Adrenal gland (tissue), 12 donors: Measurements from ENCODE around the gene HERC5. TPM values are rescaled to one million over a fixed set of nuclear protein-coding genes. Genes with fewer than 3 reads are reported as not detected.

ENCODE experiments used
- DNase-seq, 7 donors: peaks; one replicate each; pipeline ENCODE4 v3.0.0-alpha.2; 2019 to 2020
- H3K27ac ChIP-seq, 5 donors: fragments of 200-600 bp; sonication (generic) in 4 of 5; 1 replicate in 3 of 5; 2 replicates in 2 of 5; pipeline versions ENCODE4 v1.5.1 to v1.8.0; 2016 to 2020; ENCODE audit warnings: mild to moderate bottlenecking in 1 of 5
- H3K27me3 ChIP-seq: fragments of 200-600 bp; 2 replicates; pipeline ENCODE4 v1.8.0; 2021
- H3K36me3 ChIP-seq, 2 donors: fragments of 200-600 bp; replicated peaks in 1 of 2; 1 replicate in 1 of 2; 2 replicates in 1 of 2; pipeline versions ENCODE4 v1.5.1 to v1.8.0; 2018 to 2022
- H3K4me1 ChIP-seq, 2 donors: fragments of 200-600 bp; replicated peaks in 1 of 2; 1 replicate in 1 of 2; 2 replicates in 1 of 2; pipeline versions ENCODE4 v1.5.1 to v1.8.0; 2018 to 2021
- H3K4me3 ChIP-seq, 4 donors: fragments of 200-600 bp; sonication (generic) in 3 of 4; one replicate each; pipeline ENCODE4 v1.5.1; 2016 to 2018
- H3K9me3 ChIP-seq, 3 donors: fragments of 200-600 bp; sonication (generic) in 1 of 3; replicated peaks in 1 of 3; 1 replicate in 2 of 3; 2 replicates in 1 of 3; pipeline versions ENCODE4 v1.5.1 to v1.8.0; 2016 to 2021
- POLR2A ChIP-seq, 2 donors: fragments of 450-650 bp; IDR thresholded peaks; one replicate each; pipeline ENCODE4 v1.6.1; 2017; ENCODE audit warnings: antibody characterized with exemption in 2 of 2, mild to moderate bottlenecking in 2 of 2, moderate library complexity in 1 of 2
- WGBS, 4 donors: extraction: QIAGEN DNeasy Blood & Tissue Kit in 2 of 4; methylation state at CpG; one replicate each; pipeline versions ENCODE4 v1.1.5 to v1.1.7; 2013 to 2017; 5-methylcytosine and 5-hydroxymethylcytosine counted together
- intact Hi-C, 2 donors: fragments of 100-400 bp; cut with DNase I; formaldehyde crosslinking; loops; one replicate each; pipeline versions ENCODE4 v1.14.1 to v1.15.0; 2022 to 2023
- polyA plus RNA-seq, 3 donors: library from polyadenylated mRNA; stranded (reverse); fragments of 200-250 nt in 2 of 3; fragments of 350-450 nt in 1 of 3; fragmentation: Illumina TruSeq in 1 of 3; extraction: RNeasy Lipid Tissue Mini Kit (QIAGEN cat#74804) in 1 of 3; gene quantifications; one replicate each; pipeline ENCODE4 v1.2.3, GENCODE V29; 2013 to 2014
- total RNA-seq, 9 donors: library from RNA; depleted of rRNA in 4 of 9; stranded (reverse); fragments of >200 nt in 4 of 9; fragments of 120-200 nt in 1 of 9; fragmentation: NEBNext Ultra II Directional in 1 of 9; extraction: Animal tissue kit (Norgen Biotek cat#: 25700) in 1 of 9; gene quantifications; one replicate each; pipeline versions ENCODE4 v1.1.0 to v1.2.4, GENCODE V29; 2013 to 2023
- TF ChIP-seq, protein P1 (sequence below), 6 experiments: fragments of 450-650 bp in 4 of 6; fragments of 200-600 bp in 2 of 6; sonication (generic) in 1 of 6; IDR thresholded peaks; 1 replicate in 5 of 6; 2 replicates in 1 of 6; pipeline versions ENCODE4 v1.5.1 to v1.8.0; 2016 to 2021; ENCODE audit warnings: antibody characterized with exemption in 6 of 6, mild to moderate bottlenecking in 2 of 6, moderate library complexity in 1 of 6
- donor health status: healthy with polysubstance abuse.
- donor health status: Bipolar disorder and iron deficiency.
- donor health status: DM: yes; HTN: yes; CAD: no.
- donor health status: DM: no; HTN: no; CAD: no.
- donor health status: DM: no; HTN: no; CAD: no.
- donor health status: DM: yes; HTN: yes; CAD: no.

The HERC5 gene
- total and polyA plus RNA-seq, 12 donors = 3.3 to 9.9 (median 6.6) TPM

DNA sequence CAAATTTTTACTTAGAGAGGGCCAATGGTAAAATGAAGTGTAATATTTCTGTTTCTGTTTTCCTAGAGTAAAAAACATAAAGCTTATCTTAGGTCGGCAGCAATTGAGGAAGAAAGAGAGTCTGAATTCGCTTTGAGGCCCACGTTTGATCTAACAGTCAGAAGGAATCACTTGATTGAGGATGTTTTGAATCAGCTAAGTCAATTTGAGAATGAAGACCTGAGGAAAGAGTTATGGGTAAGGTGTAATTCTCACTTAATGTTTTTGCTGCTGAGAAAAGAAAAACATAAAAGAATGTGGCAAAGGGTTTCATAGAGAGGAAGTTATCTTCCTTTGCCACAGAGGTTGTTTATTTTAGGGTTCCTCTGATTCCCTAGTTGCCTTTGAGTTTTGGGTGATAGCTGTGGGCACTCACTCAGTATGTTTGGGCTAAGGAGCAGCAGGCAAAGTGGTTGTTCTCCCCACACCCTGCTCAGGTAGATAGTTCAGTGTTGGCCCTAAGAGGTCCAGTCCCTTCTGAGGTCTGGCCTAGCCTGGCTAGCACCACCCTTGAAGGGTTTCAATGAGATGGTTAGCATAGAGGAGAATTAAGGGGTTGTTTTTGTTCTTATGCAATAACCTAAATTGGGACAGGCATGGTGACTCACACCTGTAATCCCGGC, 32.3 kb downstream of the HERC5 start:
- no peak overlapping the region for H3K4me3 ChIP-seq
- no peaks in the 10 kb centered on the region for H3K27me3 ChIP-seq
- 76 to 79% (median 77%) methylated on average over 4 of the region's 4 CpGs for WGBS, 4 donors
- TF ChIP-seq, protein P1, sequence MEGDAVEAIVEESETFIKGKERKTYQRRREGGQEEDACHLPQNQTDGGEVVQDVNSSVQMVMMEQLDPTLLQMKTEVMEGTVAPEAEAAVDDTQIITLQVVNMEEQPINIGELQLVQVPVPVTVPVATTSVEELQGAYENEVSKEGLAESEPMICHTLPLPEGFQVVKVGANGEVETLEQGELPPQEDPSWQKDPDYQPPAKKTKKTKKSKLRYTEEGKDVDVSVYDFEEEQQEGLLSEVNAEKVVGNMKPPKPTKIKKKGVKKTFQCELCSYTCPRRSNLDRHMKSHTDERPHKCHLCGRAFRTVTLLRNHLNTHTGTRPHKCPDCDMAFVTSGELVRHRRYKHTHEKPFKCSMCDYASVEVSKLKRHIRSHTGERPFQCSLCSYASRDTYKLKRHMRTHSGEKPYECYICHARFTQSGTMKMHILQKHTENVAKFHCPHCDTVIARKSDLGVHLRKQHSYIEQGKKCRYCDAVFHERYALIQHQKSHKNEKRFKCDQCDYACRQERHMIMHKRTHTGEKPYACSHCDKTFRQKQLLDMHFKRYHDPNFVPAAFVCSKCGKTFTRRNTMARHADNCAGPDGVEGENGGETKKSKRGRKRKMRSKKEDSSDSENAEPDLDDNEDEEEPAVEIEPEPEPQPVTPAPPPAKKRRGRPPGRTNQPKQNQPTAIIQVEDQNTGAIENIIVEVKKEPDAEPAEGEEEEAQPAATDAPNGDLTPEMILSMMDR (IDR thresholded peaks at IDR 0.05) = no peak
- no peak for TF ChIP-seq POLR2A (IDR thresholded peaks at IDR 0.05)
- H3K36me3 ChIP-seq = no peaks in the 10 kb centered on the region
- H3K4me1 ChIP-seq = no peaks in the 10 kb centered on the region
- DNase-seq = no peak
- H3K9me3 ChIP-seq = no peaks in the 10 kb centered on the region
- intact Hi-C loops = no loop called here
- H3K27ac ChIP-seq = no peak overlapping the region

DNA sequence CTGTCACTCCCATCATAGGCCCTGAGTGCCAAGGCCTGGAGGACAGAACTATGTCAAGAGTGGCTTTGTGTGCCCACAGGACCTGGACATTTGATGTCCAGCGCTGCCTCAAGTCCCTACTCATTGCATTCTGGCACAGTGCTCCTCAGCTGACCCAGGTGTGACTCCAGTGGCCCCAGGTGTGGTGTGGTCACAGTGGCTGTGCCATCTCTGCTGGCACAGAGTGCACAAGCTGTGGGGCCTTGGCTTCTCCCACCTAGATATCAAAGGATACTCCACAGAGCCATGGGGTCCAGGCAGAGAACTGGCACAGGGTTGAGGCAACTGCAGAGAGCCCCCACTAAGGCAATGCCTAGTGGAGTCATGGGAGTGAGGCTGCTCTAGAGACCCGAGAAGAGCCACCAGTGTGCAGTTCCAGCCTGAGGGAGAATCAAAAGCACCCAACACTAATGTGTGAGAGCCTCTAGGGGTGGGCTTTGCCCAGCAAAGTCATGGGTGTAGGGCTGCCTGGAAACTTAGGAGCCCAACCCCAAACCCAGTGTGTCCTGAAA, 41.0 kb downstream of the HERC5 start:
- TF ChIP-seq, protein P1 (IDR thresholded peaks at IDR 0.05) = no peak
- TF ChIP-seq POLR2A (IDR thresholded peaks at IDR 0.05) = no peak
- 83 to 97% (median 96%) methylated on average over 1 to 2 of the region's 2 CpGs for WGBS, 4 donors
- H3K4me1 ChIP-seq = no peaks in the 10 kb centered on the region
- DNase-seq = no peak
- no peaks in the 10 kb centered on the region for H3K9me3 ChIP-seq
- intact Hi-C loops = no loop called here
- H3K36me3 ChIP-seq = peaks cover 0 to 10% of the 10 kb centered on the region in 2 donors
- no peak overlapping the region for H3K4me3 ChIP-seq
- no peak overlapping the region for H3K27ac ChIP-seq
- no peaks in the 10 kb centered on the region for H3K27me3 ChIP-seq

DNA sequence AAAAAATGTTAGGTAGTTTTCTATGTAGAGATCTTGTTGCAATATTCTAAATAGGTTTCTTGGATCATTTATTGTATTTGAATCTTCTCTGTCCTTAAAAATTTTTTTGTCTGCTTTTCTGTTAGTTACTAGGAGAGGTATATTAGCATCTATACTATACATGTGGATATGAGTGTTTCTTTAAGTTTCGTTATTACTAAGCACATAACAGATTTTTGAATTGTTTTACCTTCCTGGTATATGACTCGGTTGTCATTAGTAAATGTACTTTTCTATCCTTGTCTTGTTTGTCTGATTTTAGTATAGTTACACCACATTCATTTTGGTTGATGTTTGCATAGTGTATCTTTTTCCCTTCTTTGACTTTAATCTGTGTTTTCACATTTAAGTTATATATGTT, 46.4 kb downstream of the HERC5 start:
- Histone ChIP-seq H3K36me3 (no peaks in the 10 kb centered on the region), H3K4me3 (no peak overlapping the region), H3K4me1 (no peaks in the 10 kb centered on the region), H3K27ac (no peak overlapping the region), H3K9me3 (no peaks in the 10 kb centered on the region), H3K27me3 (no peaks in the 10 kb centered on the region)
- DNase-seq = no peak
- intact Hi-C loops = no loop called here
- TF ChIP-seq, protein P1 (IDR thresholded peaks at IDR 0.05) = no peak
- no peak for TF ChIP-seq POLR2A (IDR thresholded peaks at IDR 0.05)
- 91 to 96% (median 93%) methylated on average over 2 of the region's 2 CpGs for WGBS, 4 donors

DNA sequence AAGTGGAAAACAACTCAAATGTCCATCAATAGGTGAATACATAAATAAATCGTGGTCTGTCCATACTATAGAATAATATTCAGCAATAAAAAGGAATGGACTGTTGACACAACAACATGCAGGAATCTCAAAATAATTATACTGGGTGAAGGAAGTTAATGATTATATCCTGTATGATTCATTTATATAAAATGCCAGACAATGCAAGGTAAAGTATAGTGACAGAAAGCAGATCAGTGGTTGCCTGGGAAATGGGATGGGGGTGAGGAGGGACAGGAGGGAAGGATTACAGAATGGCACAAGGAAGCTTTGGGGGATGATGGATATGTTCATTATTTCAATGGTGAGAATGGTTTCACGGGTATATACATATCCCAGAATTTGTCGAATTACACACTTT, 54.3 kb downstream of the HERC5 start:
- no peaks in the 10 kb centered on the region for H3K9me3 ChIP-seq
- H3K27me3 ChIP-seq = no peaks in the 10 kb centered on the region
- DNase-seq = no peak
- H3K27ac ChIP-seq = no peak overlapping the region
- WGBS, 4 donors = 73 to 86% (median 81%) methylated on average over 3 of the region's 3 CpGs
- no peaks in the 10 kb centered on the region for H3K36me3 ChIP-seq
- no peak overlapping the region for H3K4me3 ChIP-seq
- TF ChIP-seq, protein P1 (IDR thresholded peaks at IDR 0.05) = no peak
- no peak for TF ChIP-seq POLR2A (IDR thresholded peaks at IDR 0.05)
- intact Hi-C loops = loop anchor here in 1 of 2 donors (5.0 to 10.0 kb wide), 2 partner anchors 134 to 476 kb away; partner anchors contain the start of gene HERC6
- H3K4me1 ChIP-seq = no peaks in the 10 kb centered on the region
